ENCODE measurements around the gene PDCD6IP. TPM values are rescaled to one million over a fixed set of nuclear protein-coding genes. Genes with fewer than 3 reads are reported as not detected.

The PDCD6IP gene, protein sequence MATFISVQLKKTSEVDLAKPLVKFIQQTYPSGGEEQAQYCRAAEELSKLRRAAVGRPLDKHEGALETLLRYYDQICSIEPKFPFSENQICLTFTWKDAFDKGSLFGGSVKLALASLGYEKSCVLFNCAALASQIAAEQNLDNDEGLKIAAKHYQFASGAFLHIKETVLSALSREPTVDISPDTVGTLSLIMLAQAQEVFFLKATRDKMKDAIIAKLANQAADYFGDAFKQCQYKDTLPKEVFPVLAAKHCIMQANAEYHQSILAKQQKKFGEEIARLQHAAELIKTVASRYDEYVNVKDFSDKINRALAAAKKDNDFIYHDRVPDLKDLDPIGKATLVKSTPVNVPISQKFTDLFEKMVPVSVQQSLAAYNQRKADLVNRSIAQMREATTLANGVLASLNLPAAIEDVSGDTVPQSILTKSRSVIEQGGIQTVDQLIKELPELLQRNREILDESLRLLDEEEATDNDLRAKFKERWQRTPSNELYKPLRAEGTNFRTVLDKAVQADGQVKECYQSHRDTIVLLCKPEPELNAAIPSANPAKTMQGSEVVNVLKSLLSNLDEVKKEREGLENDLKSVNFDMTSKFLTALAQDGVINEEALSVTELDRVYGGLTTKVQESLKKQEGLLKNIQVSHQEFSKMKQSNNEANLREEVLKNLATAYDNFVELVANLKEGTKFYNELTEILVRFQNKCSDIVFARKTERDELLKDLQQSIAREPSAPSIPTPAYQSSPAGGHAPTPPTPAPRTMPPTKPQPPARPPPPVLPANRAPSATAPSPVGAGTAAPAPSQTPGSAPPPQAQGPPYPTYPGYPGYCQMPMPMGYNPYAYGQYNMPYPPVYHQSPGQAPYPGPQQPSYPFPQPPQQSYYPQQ
- total RNA-seq (2016; rRNA removed; fragmentation: Illumina TruSeq; extraction: Trizol) (62.5 and 116 TPM in 2 replicates), polyA plus RNA-seq (2011; rRNA removed) (83.4 and 85.6 TPM in 2 replicates), polyA minus RNA-seq (2011; rRNA and poly(A)+ RNA removed; ENCODE audit: low replicate concordance) (140 and 143 TPM in 2 replicates), Bru-seq, nascent RNA (percentile 86 among the genes with signal in this experiment), BruChase-seq, experiment 1, labeled RNA remaining after a 6-hour chase (percentile 81 among the genes with signal in this experiment), BruChase-seq, experiment 2, labeled RNA remaining after a 2-hour chase (percentile 82 among the genes with signal in this experiment)
- total RNA-seq (2016; cell fraction: cytosol; rRNA removed; fragmentation: Illumina TruSeq; extraction: Trizol; ENCODE audit: low read depth) = 8.2 TPM in 2 replicates
- total RNA-seq (2016; cell fraction: insoluble cytoplasmic fraction; rRNA removed; fragmentation: Illumina TruSeq; extraction: Trizol) = 62.0 and 102 TPM in 2 replicates
- 13.3 and 16.9 TPM in 2 replicates for total RNA-seq (2016; cell fraction: membrane; rRNA removed; fragmentation: Illumina TruSeq; extraction: Trizol)
- 92.4 and 95.6 TPM in 2 replicates for total RNA-seq (2016; cell fraction: nucleus; rRNA removed; fragmentation: Illumina TruSeq; extraction: Trizol)
- 27.7 and 44.8 TPM in 2 replicates for polyA plus RNA-seq (2011; cell fraction: cytosol; rRNA removed)
- polyA plus RNA-seq (2011; cell fraction: nucleus; rRNA removed) = 81.3 and 96.4 TPM in 2 replicates
- polyA plus RNA-seq (2012) = 48.8 and 50.6 TPM in 2 replicates
- 1.5 and 2.6 TPM in 2 replicates for polyA plus RNA-seq (2016; cell fraction: cytosol; fragmentation: Illumina TruSeq; extraction: Trizol; ENCODE audit: low read depth)
- polyA plus RNA-seq (2016; cell fraction: insoluble cytoplasmic fraction; fragmentation: Illumina TruSeq; extraction: Trizol; ENCODE audit: low read depth) = 67.4 and 83.3 TPM in 2 replicates
- polyA plus RNA-seq (2016; cell fraction: membrane; fragmentation: Illumina TruSeq; extraction: Trizol; ENCODE audit: low read depth) = 4.2 and 5.0 TPM in 2 replicates
- polyA plus RNA-seq (2016; cell fraction: nucleus; fragmentation: Illumina TruSeq; extraction: Trizol; ENCODE audit: insufficient read depth, low read depth) = 96.0 and 96.9 TPM in 2 replicates
- 97.9 and 112 TPM in 2 replicates for polyA minus RNA-seq (2011; cell fraction: cytosol; rRNA and poly(A)+ RNA removed)
- polyA minus RNA-seq (2011; cell fraction: nucleus; rRNA and poly(A)+ RNA removed) = 180 TPM in 2 replicates
- long read RNA-seq, experiment 1, full-length matches to known transcripts = 33 of 41 reads
- long read RNA-seq, experiment 1, partial matches to known transcripts = 4 of 41 reads
- long read RNA-seq, experiment 1, other reads (novel, unspliced or antisense) = 4 of 41 reads
- long read RNA-seq, experiment 2, full-length matches to known transcripts = 25 of 64 reads
- long read RNA-seq, experiment 2, partial matches to known transcripts = 15 of 64 reads
- long read RNA-seq, experiment 2, other reads (novel, unspliced or antisense) = 24 of 64 reads

DNA sequence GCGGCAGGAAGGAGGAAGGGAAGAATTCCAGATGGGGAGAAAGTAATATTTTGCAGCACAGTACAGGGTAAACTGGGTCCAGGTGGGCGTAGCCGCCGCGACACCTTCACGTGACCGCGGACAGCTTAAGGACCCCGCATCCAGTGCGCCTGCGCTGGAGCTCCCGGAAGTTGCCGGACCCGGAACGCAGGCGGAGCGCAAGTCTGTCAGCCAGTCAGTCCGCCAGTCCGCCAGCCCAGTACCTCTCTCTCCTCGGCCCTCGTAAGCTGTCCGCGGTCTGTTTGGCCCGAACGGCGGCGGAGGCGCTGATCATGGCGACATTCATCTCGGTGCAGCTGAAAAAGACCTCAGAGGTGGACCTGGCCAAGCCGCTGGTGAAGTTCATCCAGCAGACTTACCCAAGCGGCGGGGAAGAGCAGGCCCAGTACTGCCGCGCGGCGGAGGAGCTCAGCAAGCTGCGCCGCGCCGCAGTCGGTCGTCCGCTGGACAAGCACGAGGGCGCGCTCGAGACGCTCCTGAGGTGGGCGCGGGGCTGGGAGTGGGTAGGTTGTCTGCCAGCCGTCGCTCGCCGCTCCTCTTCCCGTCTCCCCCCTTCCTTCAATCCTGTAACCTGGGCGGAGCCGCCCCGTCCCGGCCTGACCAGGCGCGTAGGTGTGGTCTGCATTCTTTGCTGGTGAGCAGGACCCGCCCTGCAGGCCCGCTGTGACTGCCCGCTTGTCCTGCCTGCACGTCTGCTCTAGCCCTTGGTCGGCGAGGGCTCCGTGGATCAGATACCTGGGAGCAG is at the start of gene PDCD6IP:
PDCD6IP (plus strand) TSS at position 213 of the 784 bp plus-strand sequence; CDS start at position 312, 99 bp downstream.
- DNase-seq (ENCODE audit: low spot score) = peak; percentile 89
- in situ Hi-C loops (cut with HindIII; ENCODE audit: extremely low pct_ligation_motif_present, low pct_unique_long_range_greater_than_20kb) = no loop called here
- no peak for TF ChIP-seq CREB1 (IDR thresholded peaks at IDR 0.05)
- no peak for TF ChIP-seq CREB1 (CRISPR knock-in tag; IDR thresholded peaks at IDR 0.05)
- TF ChIP-seq ZNF615 (CRISPR knock-in tag; IDR thresholded peaks at IDR 0.05; ENCODE audit: borderline replicate concordance) = 0 out of 2 replicates have a peak, but pooled peaks have one; percentile 22
- peak; percentile 96 for TF ChIP-seq RBFOX2 (IDR thresholded peaks at IDR 0.05; ENCODE audit: low read depth, low read length)
- TF ChIP-seq NKX3-1 (CRISPR knock-in tag; IDR thresholded peaks at IDR 0.05) = peak; percentile 83
- TF ChIP-seq, protein P1, sequence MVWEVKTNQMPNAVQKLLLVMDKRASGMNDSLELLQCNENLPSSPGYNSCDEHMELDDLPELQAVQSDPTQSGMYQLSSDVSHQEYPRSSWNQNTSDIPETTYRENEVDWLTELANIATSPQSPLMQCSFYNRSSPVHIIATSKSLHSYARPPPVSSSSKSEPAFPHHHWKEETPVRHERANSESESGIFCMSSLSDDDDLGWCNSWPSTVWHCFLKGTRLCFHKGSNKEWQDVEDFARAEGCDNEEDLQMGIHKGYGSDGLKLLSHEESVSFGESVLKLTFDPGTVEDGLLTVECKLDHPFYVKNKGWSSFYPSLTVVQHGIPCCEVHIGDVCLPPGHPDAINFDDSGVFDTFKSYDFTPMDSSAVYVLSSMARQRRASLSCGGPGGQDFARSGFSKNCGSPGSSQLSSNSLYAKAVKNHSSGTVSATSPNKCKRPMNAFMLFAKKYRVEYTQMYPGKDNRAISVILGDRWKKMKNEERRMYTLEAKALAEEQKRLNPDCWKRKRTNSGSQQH (CRISPR knock-in tag; IDR thresholded peaks at IDR 0.05; ENCODE audit: low read depth) = no peak
- TF ChIP-seq, protein P2, sequence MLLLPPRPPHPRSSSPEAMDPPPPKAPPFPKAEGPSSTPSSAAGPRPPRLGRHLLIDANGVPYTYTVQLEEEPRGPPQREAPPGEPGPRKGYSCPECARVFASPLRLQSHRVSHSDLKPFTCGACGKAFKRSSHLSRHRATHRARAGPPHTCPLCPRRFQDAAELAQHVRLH (CRISPR knock-in tag; IDR thresholded peaks at IDR 0.05; ENCODE audit: borderline replicate concordance, low read depth) = peak; percentile 15; the same call in 1 of the 2 replicates
- no peak for TF ChIP-seq MBNL3 (CRISPR knock-in tag; conservative IDR thresholded peaks at IDR 0.05)
- no peak for TF ChIP-seq FOSL1 (CRISPR knock-in tag; IDR thresholded peaks at IDR 0.05; ENCODE audit: borderline replicate concordance)
- no peak for TF ChIP-seq ZSCAN22 (CRISPR knock-in tag; IDR thresholded peaks at IDR 0.05)

More for the DNA sequence above, at the start of gene PDCD6IP:
- H3K36me3 ChIP-seq (replicated peaks in 1 of 2; ENCODE audit: control insufficient read depth in 1 of 2, insufficient read depth in 2 of 2, low read length in 2 of 2) = no peaks in the 10 kb centered on the region
- no peaks in the 10 kb centered on the region; the same call in 1 of the 2 replicates for H4K20me1 ChIP-seq (ENCODE audit: insufficient read depth, low read length)
- intact Hi-C loops (cut with micrococcal nuclease; ENCODE audit: unreplicated experiment) = loop anchor here (10.0 kb wide), 1 partner anchor 354 kb away; the partner anchor contains the start of gene UBP1
- H2AFZ ChIP-seq (ENCODE audit: low read length) = peak within 1 kb of the TSS; percentile 98
- peaks cover 39% of the 10 kb centered on the region for H3K79me2 ChIP-seq (ENCODE audit: insufficient read depth, low read length)
- ChIA-PET CTCF (ENCODE audit: low intra/inter-chr PET ratio, low total read pairs) (no interaction called here), POLR2A (interaction anchor here (0.6 to 3.0 kb wide), 9 partner anchors 9 to 358 kb away, joined by 3 to 18 read pairs (median 6); partner anchors contain the start of gene UBP1)
- H3K4me2 ChIP-seq (ENCODE audit: low read depth, low read length) = peak within 1 kb of the TSS; percentile 84
- H3K4me1 ChIP-seq (ENCODE audit: insufficient read depth, low read length) = peaks cover 48% of the 10 kb centered on the region
- no peaks in the 10 kb centered on the region; a peak in 1 of 5 replicates for H3K27me3 ChIP-seq (ENCODE audit: control insufficient read depth in 1 of 2, insufficient read depth in 2 of 2, low read length in 2 of 2)
- no peaks in the 10 kb centered on the region for H3K9me3 ChIP-seq (ENCODE audit: low read length)
- 0% methylated on average over 8 of the region's 69 CpGs for WGBS (ENCODE audit: low lambda C conversion rate)
- FAIRE-seq (peak; percentile 75), ATAC-seq (peak; percentile 98)
- BruUV-seq (replicated peaks) = TSS peak; percentile 66
- H3K4me3 ChIP-seq (replicated peaks in 1 of 3; ENCODE audit: insufficient read depth in 1 of 3, low read depth in 2 of 3, low read length in 3 of 3) = peak within 1 kb of the TSS; percentile 94 to 97 (median 94)
- H3K27ac ChIP-seq (ENCODE audit: extremely low read length, insufficient read depth, low read length) = peak within 1 kb of the TSS; percentile 93
- H3K9ac ChIP-seq (ENCODE audit: insufficient read depth, low read depth, low read length) = peak within 1 kb of the TSS; percentile 88
